Measurements from ENCODE around the gene PPP1R12C. TPM values are rescaled to one million over a fixed set of nuclear protein-coding genes. Genes with fewer than 3 reads are reported as not detected.
A peak's percentile ranks its signal among the peaks of the same experiment; 100 is the strongest.

PPP1R12C gene
- total and polyA plus RNA-seq, 7 donors, result 20.5 to 59.1 (median 28.5) TPM

DNA sequence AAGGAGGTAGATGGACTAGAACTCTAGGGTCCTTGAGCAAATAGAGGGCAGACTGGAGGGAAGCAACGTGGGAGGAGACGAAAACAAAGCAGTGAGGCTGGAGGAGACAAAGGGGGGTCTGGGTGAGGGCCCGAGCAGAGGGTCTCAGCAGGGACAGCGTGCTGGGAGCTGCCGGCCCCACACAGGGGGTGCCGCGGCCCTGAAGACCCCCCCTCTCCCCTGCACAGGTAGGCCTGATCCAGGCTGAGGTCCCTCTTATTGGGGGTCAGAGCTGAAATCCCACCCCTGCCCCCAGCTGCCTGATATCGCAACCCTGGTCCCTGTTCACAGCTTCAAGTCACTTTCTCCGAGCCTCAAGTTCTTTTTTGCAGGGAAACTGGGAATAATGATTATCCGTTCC lies 33.0 kb downstream of the PPP1R12C start:
- WGBS, 3 donors, result 68 to 70% (median 70%) methylated on average over 9 to 10 of the region's 10 CpGs
- Histone ChIP-seq H3K4me3 (no peak overlapping the region), H3K27ac (no peak overlapping the region), H3K4me1 (peaks cover 37% of the 10 kb centered on the region), H3K27me3 (ENCODE audit: insufficient read depth in 3 of 3, low read length in 2 of 3) (peaks cover 0 to 91% (median 41%) of the 10 kb centered on the region in 3 donors), H3K9me3 (no peaks in the 10 kb centered on the region), H3K36me3 (ENCODE audit: insufficient read depth in 1 of 2, low read depth in 1 of 2) (no peaks in the 10 kb centered on the region)
- DNase-seq (no peak), ATAC-seq (no peak)
- intact Hi-C loops (cut with DNase I), result no loop called here
- TF ChIP-seq CTCF (IDR thresholded peaks at IDR 0.05), result no peak

DNA sequence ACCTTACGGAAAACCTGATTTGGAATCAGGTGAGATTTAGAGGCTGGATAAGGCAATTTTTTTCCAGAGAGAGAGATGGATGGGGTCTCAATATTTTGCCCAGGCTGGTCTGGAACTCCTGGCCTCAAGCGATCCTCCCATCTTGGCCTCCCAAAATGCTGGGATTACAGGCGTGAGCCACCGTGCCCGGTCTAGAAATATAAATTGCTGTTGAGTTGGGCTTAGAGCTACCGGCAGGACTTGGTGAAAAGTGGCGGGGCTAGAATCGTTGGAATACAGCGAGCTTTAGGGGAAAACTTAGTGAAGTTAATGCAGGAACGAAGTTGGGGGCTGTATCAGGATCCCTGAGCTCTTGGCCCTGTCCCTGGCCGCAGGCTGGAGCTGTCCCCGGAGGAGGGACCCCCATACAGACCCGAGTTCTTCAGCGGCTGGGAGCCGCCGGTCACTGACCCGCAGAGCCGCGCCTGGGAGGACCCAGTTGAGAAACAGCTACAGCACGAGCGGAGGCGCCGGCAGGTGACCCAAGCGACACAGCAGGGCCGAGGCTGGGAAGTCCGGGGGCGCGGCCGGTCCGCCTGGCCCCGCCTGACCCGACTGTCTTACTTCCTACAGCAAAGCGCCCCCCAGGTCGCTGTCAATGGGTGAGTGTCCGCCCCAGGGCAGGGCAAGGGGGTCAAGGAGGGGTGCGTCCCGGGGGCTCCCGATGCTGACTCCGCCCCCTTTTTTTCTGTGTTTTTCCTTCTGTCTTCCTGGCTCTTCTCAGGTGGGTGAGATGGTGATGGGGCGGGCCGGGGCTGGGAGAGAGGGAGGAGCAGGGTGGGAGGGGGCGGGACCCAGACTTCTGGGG lies 34.2 kb downstream of the PPP1R12C start:
- H3K4me1 ChIP-seq, result peaks cover 34% of the 10 kb centered on the region
- TF ChIP-seq CTCF (IDR thresholded peaks at IDR 0.05), result no peak

GRCh38 chr19:55082020-55082851 lies 35.2 kb downstream of the PPP1R12C start:
- peak in 1 of 4 donors; percentile 31 for ATAC-seq
- peak overlapping the region; percentile 66 for H3K4me3 ChIP-seq

More for the DNA sequence above, 34.2 kb downstream of the PPP1R12C start:
- no peak overlapping the region for H3K27ac ChIP-seq
- H3K9me3 ChIP-seq, result no peaks in the 10 kb centered on the region
- H3K4me3 ChIP-seq, result no peak overlapping the region
- peaks cover 0 to 95% (median 42%) of the 10 kb centered on the region in 3 donors for H3K27me3 ChIP-seq (ENCODE audit: insufficient read depth in 3 of 3, low read length in 2 of 3)
- intact Hi-C loops (cut with DNase I), result no loop called here
- DNase-seq (no peak), ATAC-seq (no peak)
- 28 to 34% (median 28%) methylated on average over 35 to 42 of the region's 42 CpGs for WGBS, 3 donors
- no peaks in the 10 kb centered on the region for H3K36me3 ChIP-seq (ENCODE audit: insufficient read depth in 1 of 2, low read depth in 1 of 2)

DNA sequence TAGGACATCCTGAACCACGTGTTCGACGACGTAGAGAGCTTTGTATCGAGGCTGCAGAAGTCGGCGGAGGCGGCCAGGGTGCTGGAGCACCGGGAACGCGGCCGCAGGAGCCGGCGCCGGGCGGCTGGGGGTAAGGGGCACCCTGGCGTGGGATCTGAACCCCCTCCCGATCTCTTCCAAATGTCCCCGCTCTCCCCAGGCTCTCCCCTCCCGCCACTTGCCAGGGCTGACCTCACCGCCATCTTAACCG lies 35.7 kb downstream of the PPP1R12C start:
- TF ChIP-seq CTCF (IDR thresholded peaks at IDR 0.05), result no peak
- 3 to 4% (median 3%) methylated on average over 17 to 22 of the region's 22 CpGs for WGBS, 3 donors
- ATAC-seq, result no peak
- no peaks in the 10 kb centered on the region for H3K36me3 ChIP-seq (ENCODE audit: insufficient read depth in 1 of 2, low read depth in 1 of 2)
- H3K27ac ChIP-seq, result no peak overlapping the region
- intact Hi-C loops (cut with DNase I), result no loop called here
- DNase-seq, result no peak
- peaks cover 19% of the 10 kb centered on the region for H3K4me1 ChIP-seq
- H3K27me3 ChIP-seq (ENCODE audit: insufficient read depth in 3 of 3, low read length in 2 of 3), result peaks cover 0 to 86% (median 40%) of the 10 kb centered on the region in 3 donors
- H3K4me3 ChIP-seq, result peak overlapping the region; percentile 66
- H3K9me3 ChIP-seq, result no peaks in the 10 kb centered on the region

More at GRCh38 chr19:55082020-55082851, 35.2 kb downstream of the PPP1R12C start:
- intact Hi-C loops (cut with DNase I), result no loop called here
- H3K36me3 ChIP-seq (ENCODE audit: insufficient read depth in 1 of 2, low read depth in 1 of 2), result no peaks in the 10 kb centered on the region
- TF ChIP-seq CTCF (IDR thresholded peaks at IDR 0.05), result no peak
- WGBS, 3 donors, result 2 to 6% (median 5%) methylated on average over 55 to 64 of the region's 64 CpGs
- peaks cover 24% of the 10 kb centered on the region for H3K4me1 ChIP-seq
- DNase-seq, result no peak
- no peaks in the 10 kb centered on the region for H3K9me3 ChIP-seq
- peaks cover 0 to 86% (median 42%) of the 10 kb centered on the region in 3 donors for H3K27me3 ChIP-seq (ENCODE audit: insufficient read depth in 3 of 3, low read length in 2 of 3)
- no peak overlapping the region for H3K27ac ChIP-seq
